K562 (cell line): ENCODE data around the gene TMA7B. TPM values are rescaled to one million over a fixed set of nuclear protein-coding genes. Genes with fewer than 3 reads are reported as not detected.

Experiments used
- ATAC-seq: fragments of 200-7000 bp; cut with Tn5 transposase; 3 replicates; pipeline ENCODE4 v1.9.1; 2020; ENCODE audit warnings: moderate library complexity
- BruUV-seq: library from RNA; stranded (reverse); fragments of 400-500 nt; replicated peaks from 2 replicates; lab custom pipeline; 2021; lab: Mats Ljungman, UMichigan
- CTCF ChIA-PET: fragments of 300-600 bp; formaldehyde crosslinking; extraction: SDS; loops from one replicate; lab custom pipeline; 2021; ENCODE audit warnings: low intra/inter-chr PET ratio; lab: Yijun Ruan, JAX
- POLR2A ChIA-PET: fragments of 300-600, 350-650 bp; sonication (Branson Sonifier 250); formaldehyde crosslinking; extraction: SDS; loops from one replicate; lab custom pipeline; 2021; ENCODE audit warnings: antibody characterized with exemption, inconsistent platforms; lab: Yijun Ruan, JAX
- DNase-seq, 4 experiments: peaks; one replicate each; pipeline versions ENCODE4 v3.0.0 to v3.0.0-alpha.2; 2011 to 2018; ENCODE audit warnings: low spot score in 3 of 4, mixed read lengths in 3 of 4; ENCODE audit errors: extremely low read depth in 1 of 4
- FAIRE-seq: peaks from 2 replicates; lab custom pipeline; 2011; peaks lifted over from hg19 to GRCh38; lab: Jason Lieb, UNC
- H2AFZ ChIP-seq: 2 replicates; pipeline ENCODE4 v1.6.0; 2011; ENCODE audit warnings: low read depth, low read length, control low read depth, inconsistent platforms
- H3K27ac ChIP-seq: fragments of 200-600 bp; 3 replicates; pipeline ENCODE4 v1.8.0; 2011; ENCODE audit warnings: low read depth, mild to moderate bottlenecking, control low read depth, inconsistent platforms, low read length, moderate library complexity, mixed read lengths; ENCODE audit errors: extremely low read depth
- H3K27me3 ChIP-seq, 2 experiments: fragments of 300-600 bp in 1 of 2; 2 replicates in 1 of 2; 3 replicates in 1 of 2; pipeline versions ENCODE4 v1.6.0 to v1.8.0; 2011; ENCODE audit warnings: inconsistent platforms in 2 of 2, low read length in 2 of 2, mild to moderate bottlenecking in 1 of 2, mixed read lengths in 1 of 2, moderate library complexity in 1 of 2; ENCODE audit not compliant: control insufficient read depth in 2 of 2, insufficient read depth in 2 of 2
- H3K36me3 ChIP-seq: fragments of 300-600 bp; 3 replicates; pipeline ENCODE4 v1.8.0; 2011; ENCODE audit warnings: mild to moderate bottlenecking, low read length, inconsistent platforms; ENCODE audit not compliant: control insufficient read depth, insufficient read depth
- H3K4me1 ChIP-seq, 2 experiments: fragments of 200-600 bp in 1 of 2; replicated peaks in 1 of 2; 2 replicates in 1 of 2; 3 replicates in 1 of 2; pipeline versions ENCODE4 v1.5.1 to v1.8.0; 2011; ENCODE audit warnings: inconsistent platforms in 2 of 2, low read length in 2 of 2, mild to moderate bottlenecking in 1 of 2, mixed read lengths in 1 of 2, moderate library complexity in 1 of 2; ENCODE audit not compliant: control insufficient read depth in 2 of 2, insufficient read depth in 2 of 2
- H3K4me2 ChIP-seq: 2 replicates; pipeline ENCODE4 v1.6.1; 2011; ENCODE audit warnings: low read length, control low read depth, inconsistent platforms, mixed read lengths; ENCODE audit not compliant: insufficient read depth
- H3K4me3 ChIP-seq: fragments of 200-600 bp; sonication (generic), shearing (Covaris generic); 2 replicates; pipeline ENCODE4 v1.5.1; 2016; ENCODE audit warnings: control low read depth, inconsistent platforms
- H3K79me2 ChIP-seq: fragments of 200-600 bp; 3 replicates; pipeline ENCODE4 v1.8.0; 2011; ENCODE audit warnings: low read length, inconsistent platforms; ENCODE audit not compliant: control insufficient read depth, insufficient read depth
- H3K9ac ChIP-seq, 2 experiments: 2 replicates each; pipeline versions ENCODE4 v1.6.0 to v1.6.1; 2011; ENCODE audit warnings: low read depth in 2 of 2, low read length in 2 of 2, control low read depth in 1 of 2, inconsistent platforms in 1 of 2, mild to moderate bottlenecking in 1 of 2, mixed read lengths in 1 of 2; ENCODE audit not compliant: insufficient read depth in 1 of 2
- H3K9me1 ChIP-seq: one replicate; pipeline ENCODE4 v1.6.0; 2011; ENCODE audit warnings: inconsistent platforms, mild to moderate bottlenecking, low read length, moderate library complexity; ENCODE audit not compliant: control insufficient read depth, insufficient read depth
- H3K9me3 ChIP-seq: replicated peaks from 2 replicates; pipeline ENCODE4 v1.5.1; 2011; ENCODE audit warnings: low read depth, low read length, inconsistent platforms; ENCODE audit not compliant: control insufficient read depth, insufficient read depth
- H4K20me1 ChIP-seq: replicated peaks from 2 replicates; pipeline ENCODE4 v1.6.1; 2011; ENCODE audit warnings: low read length, inconsistent platforms, mixed read lengths; ENCODE audit not compliant: control insufficient read depth, insufficient read depth
- POLR2AphosphoS2 ChIP-seq: IDR thresholded peaks from 2 replicates; pipeline ENCODE4 v1.6.1; 2012; ENCODE audit warnings: low read length, improper control_type of control experiment
- WGBS: fragments of 100-300 bp; shearing (Covaris generic); methylation state at CpG from one replicate; pipeline ENCODE4 v1.1.6; 2016; ENCODE audit warnings: low coverage, mixed read lengths; ENCODE audit not compliant: insufficient coverage; ENCODE audit errors: missing lambda C conversion rate; 5-methylcytosine and 5-hydroxymethylcytosine counted together
- in situ Hi-C: fragments of 300-500 bp; cut with MboI; formaldehyde crosslinking; loops from 4 replicates; pipeline ENCODE4 v1.15.0; 2018; ENCODE audit warnings: inconsistent platforms, mixed read lengths
- intact Hi-C: fragments of 100-400 bp; cut with micrococcal nuclease; formaldehyde crosslinking; loops from 2 replicates; pipeline ENCODE4 v1.14.2; 2022
- polyA plus RNA-seq, 8 experiments: library from polyadenylated mRNA; depleted of rRNA in 4 of 8; stranded (reverse) in 5 of 8; unstranded in 3 of 8; fragments of >200 nt; fragmentation: Nextera tagmentation in 2 of 8; fragmentation: Illumina TruSeq in 1 of 8; extraction: Ambion mirVana in 2 of 8; extraction: Trizol in 1 of 8; gene quantifications; 2 replicates each; pipeline versions ENCODE4 v1.2.1 to v1.2.3, GENCODE V29; 2011 to 2014; ENCODE audit warnings: inconsistent platforms in 1 of 8, missing spikeins in 1 of 8
- total RNA-seq, 7 experiments: library from RNA; depleted of rRNA in 6 of 7; stranded (reverse); fragments of >200 nt in 6 of 7; fragmentation: Illumina TruSeq in 2 of 7; extraction: Trizol in 2 of 7; gene quantifications; 2 replicates each; pipeline versions ENCODE4 v1.2.1 to v1.2.3, GENCODE V29; 2011 to 2021; ENCODE audit warnings: low replicate concordance in 1 of 7
- TF ChIP-seq, protein P1 (sequence below), 2 experiments: fragments of 450-650 bp in 1 of 2; IDR thresholded peaks; 2 replicates each; pipeline ENCODE4 v1.6.1; 2011 to 2017; ENCODE audit warnings: low read depth in 2 of 2, antibody characterized with exemption in 1 of 2, borderline replicate concordance in 1 of 2, low read length in 1 of 2, mild to moderate bottlenecking in 1 of 2, mixed read lengths in 1 of 2; ENCODE audit not compliant: control insufficient read depth in 1 of 2

The TMA7B gene
- total and polyA plus RNA-seq, 9 of the 15 experiments (the other 6 are each of a cell fraction or from before 2014, with no cell fraction given): 5.6 to 14.2 (median 11.8) TPM

DNA sequence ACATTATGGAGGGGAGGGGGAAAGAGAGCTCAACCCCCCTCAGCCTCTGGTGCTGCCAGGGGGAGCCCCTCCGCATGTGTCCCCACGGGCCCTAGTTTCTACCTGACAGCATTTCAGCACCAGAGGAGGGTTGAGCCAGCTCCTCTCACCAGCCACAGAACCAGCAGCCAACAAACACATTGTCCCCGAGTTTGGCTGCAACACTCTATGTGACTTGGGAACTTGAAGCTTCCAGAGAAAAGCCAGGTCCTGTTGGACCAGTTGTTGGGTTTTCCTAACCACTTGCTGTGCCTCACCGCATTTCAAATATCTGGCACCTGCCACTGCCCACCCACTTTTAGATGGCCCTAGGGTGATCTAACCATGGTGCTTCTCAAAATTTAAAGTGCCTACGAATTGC is 13.5 kb downstream of the TMA7B start:
- Histone ChIP-seq H3K9me1 (no peaks in the 10 kb centered on the region), H4K20me1 (no peaks in the 10 kb centered on the region), H3K9me3 (no peaks in the 10 kb centered on the region), H3K79me2 (no peaks in the 10 kb centered on the region), H3K4me1 (peaks cover 0 to 2% of the 10 kb centered on the region in 2 experiments; a peak in 1 of 5 replicates), H3K4me3 (no peak overlapping the region), H3K36me3 (peaks cover 47% of the 10 kb centered on the region; the same call in 2 of the 3 replicates), H3K9ac (no peak overlapping the region), H3K27me3 (no peaks in the 10 kb centered on the region), H3K27ac (no peak overlapping the region), H3K4me2 (no peak overlapping the region), H2AFZ (no peak overlapping the region)
- ATAC-seq (no peak; the same call in 2 of the 3 replicates), DNase-seq (no peak), FAIRE-seq (no peak)
- ChIA-PET CTCF (no interaction called here), POLR2A (interaction anchor here (0.7 to 2.8 kb wide), 9 partner anchors 8 to 400 kb away, joined by 3 to 14 read pairs (median 5); no protein-coding TSS in a partner anchor)
- TF ChIP-seq, protein P1, sequence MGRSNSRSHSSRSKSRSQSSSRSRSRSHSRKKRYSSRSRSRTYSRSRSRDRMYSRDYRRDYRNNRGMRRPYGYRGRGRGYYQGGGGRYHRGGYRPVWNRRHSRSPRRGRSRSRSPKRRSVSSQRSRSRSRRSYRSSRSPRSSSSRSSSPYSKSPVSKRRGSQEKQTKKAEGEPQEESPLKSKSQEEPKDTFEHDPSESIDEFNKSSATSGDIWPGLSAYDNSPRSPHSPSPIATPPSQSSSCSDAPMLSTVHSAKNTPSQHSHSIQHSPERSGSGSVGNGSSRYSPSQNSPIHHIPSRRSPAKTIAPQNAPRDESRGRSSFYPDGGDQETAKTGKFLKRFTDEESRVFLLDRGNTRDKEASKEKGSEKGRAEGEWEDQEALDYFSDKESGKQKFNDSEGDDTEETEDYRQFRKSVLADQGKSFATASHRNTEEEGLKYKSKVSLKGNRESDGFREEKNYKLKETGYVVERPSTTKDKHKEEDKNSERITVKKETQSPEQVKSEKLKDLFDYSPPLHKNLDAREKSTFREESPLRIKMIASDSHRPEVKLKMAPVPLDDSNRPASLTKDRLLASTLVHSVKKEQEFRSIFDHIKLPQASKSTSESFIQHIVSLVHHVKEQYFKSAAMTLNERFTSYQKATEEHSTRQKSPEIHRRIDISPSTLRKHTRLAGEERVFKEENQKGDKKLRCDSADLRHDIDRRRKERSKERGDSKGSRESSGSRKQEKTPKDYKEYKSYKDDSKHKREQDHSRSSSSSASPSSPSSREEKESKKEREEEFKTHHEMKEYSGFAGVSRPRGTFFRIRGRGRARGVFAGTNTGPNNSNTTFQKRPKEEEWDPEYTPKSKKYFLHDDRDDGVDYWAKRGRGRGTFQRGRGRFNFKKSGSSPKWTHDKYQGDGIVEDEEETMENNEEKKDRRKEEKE (IDR thresholded peaks at IDR 0.05; ENCODE audit: borderline replicate concordance in 1 of 2, control insufficient read depth in 1 of 2, low read depth in 2 of 2, low read length in 1 of 2): no peak
- TF ChIP-seq POLR2AphosphoS2: peak; percentile 29; the same call in 1 of the 2 replicates
- in situ Hi-C loops (no loop called here), intact Hi-C loops (no loop called here)
- 81% methylated on average over 4 of the region's 5 CpGs for WGBS
- BruUV-seq: no TSS peak
